GM19468 (cell line): ENCODE data around the gene ENDOD1.

Source experiments
- ATAC-seq: cut with Tn5 transposase; IDR thresholded peaks from one replicate; pipeline ENCODE4 v1.9.1; 2021; ENCODE audit warnings: mild to moderate bottlenecking, moderate library complexity, moderate number of reproducible peaks; ENCODE audit not compliant: unreplicated experiment; ENCODE audit errors: extremely low read depth

Gene ENDOD1

DNA sequence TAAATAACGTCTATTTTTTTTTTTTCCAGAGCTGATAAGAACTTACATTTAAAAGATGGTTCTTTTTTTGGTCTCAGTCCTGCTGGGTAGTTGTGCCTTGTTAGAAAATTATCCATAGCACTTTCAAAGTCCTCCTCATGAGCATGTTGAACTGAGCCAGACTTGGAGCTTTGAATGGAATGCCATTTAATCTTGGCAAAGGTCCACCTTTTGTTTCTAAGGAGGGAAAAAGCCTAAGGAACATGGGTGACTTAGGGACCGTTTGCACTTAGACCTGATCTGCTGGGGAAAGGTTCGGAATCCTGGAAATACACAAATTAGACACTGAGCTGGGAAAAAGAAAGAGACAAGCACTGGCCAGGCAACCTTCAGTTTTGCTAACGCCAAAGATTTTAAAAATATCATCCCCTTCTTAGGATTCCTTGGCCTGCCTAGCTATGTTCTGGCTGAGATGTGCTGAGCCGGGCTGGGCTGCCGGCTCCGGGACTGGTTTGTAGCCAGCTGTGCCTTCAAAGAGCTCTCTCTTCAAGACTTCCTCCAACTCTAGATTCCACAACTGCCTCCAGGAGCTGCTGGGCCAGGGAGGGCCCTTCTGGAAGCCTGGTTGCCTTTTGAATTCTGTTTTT is 67.4 kb downstream of the ENDOD1 start:
- no peak for ATAC-seq

DNA sequence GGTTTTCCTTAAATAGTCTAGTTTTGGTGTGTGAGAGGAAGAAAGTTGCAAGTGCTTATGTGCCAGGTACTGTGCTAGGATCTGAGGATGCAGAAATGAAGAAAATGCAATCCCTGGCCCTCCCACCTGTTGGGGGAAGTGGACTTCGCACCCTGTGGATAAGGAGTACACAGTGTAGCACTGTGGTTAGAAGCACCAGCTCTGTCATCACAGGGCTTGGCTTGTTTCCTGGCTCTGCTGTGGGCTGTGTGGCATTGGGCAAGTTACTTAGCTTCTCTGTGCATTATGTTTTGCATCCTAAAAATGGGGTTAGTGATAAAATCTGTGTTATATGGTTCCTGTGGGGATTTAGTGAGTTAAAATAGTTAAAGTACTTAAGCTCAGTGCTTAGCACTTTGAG is 68.2 kb downstream of the ENDOD1 start:
- ATAC-seq = no peak

DNA sequence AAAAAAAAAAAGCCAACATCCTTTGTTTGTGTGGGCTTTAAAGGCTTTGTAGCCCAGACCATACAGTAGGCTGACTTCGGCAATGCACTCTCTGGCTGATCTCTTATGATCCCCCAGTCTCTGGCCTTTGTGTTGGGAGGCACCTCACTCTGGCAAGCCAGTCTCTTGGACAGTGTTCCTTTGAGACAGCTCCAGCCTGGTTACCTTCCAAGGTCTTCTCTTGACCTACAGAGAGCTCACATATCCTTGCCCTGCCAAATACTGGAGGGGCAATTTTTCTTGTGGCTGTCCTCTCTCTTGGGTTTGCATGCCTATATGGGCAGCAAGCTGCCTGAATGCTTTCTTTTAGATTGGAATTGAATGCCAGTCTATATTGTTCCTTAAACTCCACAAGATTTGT is 71.6 kb downstream of the ENDOD1 start:
- ATAC-seq = no peak

DNA sequence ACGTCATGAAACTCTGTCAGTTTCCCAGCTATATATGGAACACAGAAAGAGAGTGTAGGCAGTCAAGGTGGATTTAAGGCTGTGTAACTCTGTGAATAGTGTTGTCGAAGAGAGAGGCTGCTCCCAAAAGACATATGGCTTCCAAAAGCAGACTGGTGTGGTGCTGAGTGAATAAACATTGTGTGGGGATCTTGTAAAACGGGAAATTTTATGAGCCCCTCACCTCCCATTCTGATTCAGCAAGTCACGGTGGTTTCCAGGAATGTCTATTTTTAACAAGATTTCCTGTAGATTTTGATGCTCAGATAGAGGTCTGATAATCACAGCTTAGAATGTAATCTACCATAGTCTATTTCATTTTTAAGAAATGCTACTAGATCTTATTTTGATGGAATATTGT is 73.5 kb downstream of the ENDOD1 start:
- no peak for ATAC-seq

DNA sequence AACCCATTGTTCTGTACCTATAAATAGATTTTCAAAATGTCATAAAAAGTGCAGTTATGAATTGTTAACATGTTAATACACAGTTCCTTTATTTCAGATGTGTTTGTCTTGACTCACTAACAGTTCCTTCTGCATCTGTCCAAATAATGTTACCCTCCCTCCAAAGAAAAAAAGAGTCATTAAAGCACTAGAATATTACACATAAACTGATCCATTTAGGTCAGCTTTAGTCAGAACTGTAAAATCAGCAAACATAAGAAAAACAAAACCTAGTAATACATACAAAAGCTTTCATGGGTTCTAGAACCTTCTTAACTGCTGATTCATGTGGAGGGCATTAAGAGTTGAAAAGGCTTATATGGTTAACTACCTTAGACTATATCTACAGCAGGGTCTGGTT is 76.0 kb downstream of the ENDOD1 start:
- no peak for ATAC-seq

DNA sequence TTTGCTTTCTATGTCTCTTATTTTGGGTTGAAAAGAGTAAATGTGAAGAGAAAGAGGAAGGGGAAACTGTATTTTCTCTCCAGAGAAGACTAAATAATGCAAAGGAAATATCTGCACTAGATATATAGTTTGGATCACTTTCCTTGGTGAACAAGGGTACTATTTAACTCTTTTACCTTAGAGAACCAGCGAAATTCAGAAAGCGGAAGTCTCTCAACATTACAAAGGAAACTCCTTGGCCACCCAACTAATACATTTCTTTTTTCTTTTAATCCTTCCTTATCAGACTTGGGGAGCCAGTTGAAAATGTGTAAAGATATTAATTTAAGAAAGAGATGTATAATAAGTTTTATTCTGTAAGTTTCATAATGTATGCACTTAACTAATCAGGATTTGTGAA is 77.1 kb downstream of the ENDOD1 start:
- no peak for ATAC-seq

DNA sequence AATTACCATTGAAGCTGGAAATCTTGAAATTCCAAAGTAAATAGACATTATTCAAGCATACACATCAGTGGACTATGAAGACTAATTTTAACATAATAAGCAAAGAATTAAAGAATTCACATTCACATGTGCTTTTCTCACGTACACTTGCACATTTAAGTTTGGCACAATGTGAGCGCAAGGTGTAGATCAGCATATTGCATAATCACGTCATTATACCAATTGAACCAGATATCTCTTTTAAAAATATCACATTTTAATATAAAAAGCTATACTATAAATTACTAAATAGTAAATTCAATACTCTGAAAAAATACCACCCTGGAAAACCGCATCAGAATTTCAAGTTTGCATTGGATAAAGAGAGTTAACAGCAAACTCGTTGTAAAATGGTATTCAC is 80.6 kb downstream of the ENDOD1 start:
- no peak for ATAC-seq

DNA sequence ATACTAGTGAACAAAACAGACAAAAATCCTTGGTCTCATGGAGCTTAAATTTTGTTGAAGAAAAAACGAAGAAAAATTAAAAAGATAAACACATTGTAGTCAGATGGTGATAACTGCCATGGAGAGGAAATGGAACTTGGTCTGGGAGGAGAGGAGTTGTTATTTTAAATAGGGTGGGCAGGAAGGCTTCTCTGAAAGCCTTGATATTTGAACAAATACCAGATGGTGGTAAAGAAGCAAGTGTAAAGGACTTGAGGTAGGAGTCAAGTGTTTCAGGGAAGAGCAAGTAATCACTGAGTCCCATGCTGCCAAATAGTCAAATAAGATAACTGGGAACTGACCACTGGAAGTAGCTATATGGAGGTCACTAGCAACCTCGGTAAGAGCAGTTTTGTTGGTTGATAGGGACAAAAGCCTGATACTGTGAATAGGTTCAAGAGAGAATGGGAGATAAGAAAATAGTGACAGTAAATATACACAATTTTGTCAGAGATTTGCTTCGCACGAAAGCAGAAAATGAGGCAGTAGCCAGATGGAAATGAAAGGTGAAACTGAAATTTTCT is 86.3 kb downstream of the ENDOD1 start:
- ATAC-seq = no peak
